DND-41 (cell line): ENCODE results near the gene MEX3B.

ENCODE experiments used
- EZH2 ChIP-seq: IDR thresholded peaks from 3 replicates; pipeline ENCODE4 v1.6.1; 2012; ENCODE audit warnings: borderline replicate concordance, low read depth, mild to moderate bottlenecking, moderate library complexity, low read length, inconsistent platforms; ENCODE audit not compliant: severe bottlenecking
- TF ChIP-seq, protein P1 (sequence below): IDR thresholded peaks from 2 replicates; pipeline ENCODE4 v1.5.1; 2012; ENCODE audit warnings: borderline replicate concordance, low read length, moderate library complexity, mild to moderate bottlenecking; ENCODE audit not compliant: poor library complexity, severe bottlenecking; ENCODE audit errors: extremely low read depth

GRCh38 chr15:82047453-82048400 lies 1.9 kb upstream of the MEX3B start:
- TF ChIP-seq, protein P1, sequence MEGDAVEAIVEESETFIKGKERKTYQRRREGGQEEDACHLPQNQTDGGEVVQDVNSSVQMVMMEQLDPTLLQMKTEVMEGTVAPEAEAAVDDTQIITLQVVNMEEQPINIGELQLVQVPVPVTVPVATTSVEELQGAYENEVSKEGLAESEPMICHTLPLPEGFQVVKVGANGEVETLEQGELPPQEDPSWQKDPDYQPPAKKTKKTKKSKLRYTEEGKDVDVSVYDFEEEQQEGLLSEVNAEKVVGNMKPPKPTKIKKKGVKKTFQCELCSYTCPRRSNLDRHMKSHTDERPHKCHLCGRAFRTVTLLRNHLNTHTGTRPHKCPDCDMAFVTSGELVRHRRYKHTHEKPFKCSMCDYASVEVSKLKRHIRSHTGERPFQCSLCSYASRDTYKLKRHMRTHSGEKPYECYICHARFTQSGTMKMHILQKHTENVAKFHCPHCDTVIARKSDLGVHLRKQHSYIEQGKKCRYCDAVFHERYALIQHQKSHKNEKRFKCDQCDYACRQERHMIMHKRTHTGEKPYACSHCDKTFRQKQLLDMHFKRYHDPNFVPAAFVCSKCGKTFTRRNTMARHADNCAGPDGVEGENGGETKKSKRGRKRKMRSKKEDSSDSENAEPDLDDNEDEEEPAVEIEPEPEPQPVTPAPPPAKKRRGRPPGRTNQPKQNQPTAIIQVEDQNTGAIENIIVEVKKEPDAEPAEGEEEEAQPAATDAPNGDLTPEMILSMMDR = no peak
- TF ChIP-seq EZH2 = no peak
